Astrocyte of the cerebellum (primary cell): ENCODE measurements around the gene USP9Y.
"Not testable (repeated sequence)": the region's sequence is repeated elsewhere in the genome, so short reads cannot be mapped to it uniquely, and the experiment has no call there.

ENCODE experiments used
- DNase-seq: peaks from one replicate; pipeline ENCODE4 v3.0.0-alpha.2; 2011; ENCODE audit warnings: low read depth
- H3K4me3 ChIP-seq: 2 replicates; pipeline ENCODE4 v1.5.1; 2011; ENCODE audit warnings: mild to moderate bottlenecking, low read depth, low read length, moderate library complexity
- CTCF ChIP-seq: IDR thresholded peaks from 2 replicates; pipeline ENCODE4 v1.5.1; 2012; ENCODE audit warnings: low read length, low read depth, moderate library complexity, mild to moderate bottlenecking; ENCODE audit errors: missing control alignments
- in situ Hi-C: cut with HindIII; loops from 2 replicates; pipeline ENCODE4 v1.10.0; 2017; ENCODE audit warnings: low sequenced_read_pairs

The USP9Y gene, protein sequence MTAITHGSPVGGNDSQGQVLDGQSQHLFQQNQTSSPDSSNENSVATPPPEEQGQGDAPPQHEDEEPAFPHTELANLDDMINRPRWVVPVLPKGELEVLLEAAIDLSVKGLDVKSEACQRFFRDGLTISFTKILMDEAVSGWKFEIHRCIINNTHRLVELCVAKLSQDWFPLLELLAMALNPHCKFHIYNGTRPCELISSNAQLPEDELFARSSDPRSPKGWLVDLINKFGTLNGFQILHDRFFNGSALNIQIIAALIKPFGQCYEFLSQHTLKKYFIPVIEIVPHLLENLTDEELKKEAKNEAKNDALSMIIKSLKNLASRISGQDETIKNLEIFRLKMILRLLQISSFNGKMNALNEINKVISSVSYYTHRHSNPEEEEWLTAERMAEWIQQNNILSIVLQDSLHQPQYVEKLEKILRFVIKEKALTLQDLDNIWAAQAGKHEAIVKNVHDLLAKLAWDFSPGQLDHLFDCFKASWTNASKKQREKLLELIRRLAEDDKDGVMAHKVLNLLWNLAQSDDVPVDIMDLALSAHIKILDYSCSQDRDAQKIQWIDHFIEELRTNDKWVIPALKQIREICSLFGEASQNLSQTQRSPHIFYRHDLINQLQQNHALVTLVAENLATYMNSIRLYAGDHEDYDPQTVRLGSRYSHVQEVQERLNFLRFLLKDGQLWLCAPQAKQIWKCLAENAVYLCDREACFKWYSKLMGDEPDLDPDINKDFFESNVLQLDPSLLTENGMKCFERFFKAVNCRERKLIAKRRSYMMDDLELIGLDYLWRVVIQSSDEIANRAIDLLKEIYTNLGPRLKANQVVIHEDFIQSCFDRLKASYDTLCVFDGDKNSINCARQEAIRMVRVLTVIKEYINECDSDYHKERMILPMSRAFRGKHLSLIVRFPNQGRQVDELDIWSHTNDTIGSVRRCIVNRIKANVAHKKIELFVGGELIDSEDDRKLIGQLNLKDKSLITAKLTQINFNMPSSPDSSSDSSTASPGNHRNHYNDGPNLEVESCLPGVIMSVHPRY (N-terminal part only)

GRCh38 chrY:12701181-12701695 is at the start of gene USP9Y:
USP9Y (plus strand) TSS chrY:12701231; CDS start chrY:12709448, 8,217 bp downstream.
- in situ Hi-C loops = no loop called here
- TF ChIP-seq CTCF = no peak
- no peak within 1 kb of the TSS for H3K4me3 ChIP-seq
- DNase-seq = no peak

- TF ChIP-seq CTCF = no peak
- DNase-seq = no peak
- H3K4me3 ChIP-seq = no peak overlapping the region
- in situ Hi-C loops = no loop called here
Observed at GRCh38 chrY:12651621-12652036, 49.4 kb upstream of the USP9Y start.

DNA sequence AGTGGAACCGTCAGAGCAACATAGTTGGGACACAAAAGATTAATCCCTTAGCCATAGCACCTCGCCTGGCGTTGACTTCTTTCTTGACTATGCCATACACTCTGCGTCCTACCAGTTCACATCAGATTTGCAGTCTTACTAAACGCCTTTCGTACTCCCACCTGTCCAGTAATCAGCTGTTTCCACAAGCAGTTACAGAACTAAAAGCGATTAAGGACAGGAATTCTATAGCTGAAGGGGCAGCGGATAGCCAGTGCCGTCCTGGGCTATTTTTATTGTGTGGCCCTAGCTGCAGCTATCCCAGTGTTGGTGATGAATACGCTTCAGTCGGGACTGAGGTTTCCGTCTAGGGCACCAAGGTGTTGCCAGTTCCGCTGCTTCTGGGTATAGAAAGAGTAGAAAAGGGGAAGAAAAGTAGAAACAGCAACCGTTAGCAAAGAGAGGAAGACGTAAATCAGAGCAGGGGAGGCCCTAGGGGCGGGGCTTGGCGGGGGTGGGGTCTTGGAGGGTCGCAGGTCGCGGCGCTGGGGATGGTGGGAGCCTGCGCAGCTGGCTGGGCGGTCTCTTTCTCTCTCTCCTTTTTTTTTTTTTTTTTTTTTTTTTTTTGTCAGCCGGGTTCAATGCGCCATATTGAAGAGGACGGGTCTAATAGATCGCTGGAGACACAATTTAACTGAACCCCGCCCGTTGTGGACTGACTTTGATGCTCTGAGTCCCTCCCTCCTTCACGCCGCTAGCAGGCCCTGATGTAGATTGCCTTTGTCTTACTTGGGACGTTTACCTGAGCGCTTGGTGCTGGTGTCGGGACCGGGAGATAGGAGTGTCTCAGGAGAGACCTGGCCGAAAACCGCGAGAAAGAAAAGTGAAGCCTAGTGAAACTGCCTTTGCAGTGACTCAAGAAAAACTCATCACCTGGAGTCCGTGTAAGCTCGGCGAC is 39.0 kb upstream of the USP9Y start:
- no peak for DNase-seq
- in situ Hi-C loops = no loop called here
- TF ChIP-seq CTCF = no peak
- no peak overlapping the region for H3K4me3 ChIP-seq

DNA sequence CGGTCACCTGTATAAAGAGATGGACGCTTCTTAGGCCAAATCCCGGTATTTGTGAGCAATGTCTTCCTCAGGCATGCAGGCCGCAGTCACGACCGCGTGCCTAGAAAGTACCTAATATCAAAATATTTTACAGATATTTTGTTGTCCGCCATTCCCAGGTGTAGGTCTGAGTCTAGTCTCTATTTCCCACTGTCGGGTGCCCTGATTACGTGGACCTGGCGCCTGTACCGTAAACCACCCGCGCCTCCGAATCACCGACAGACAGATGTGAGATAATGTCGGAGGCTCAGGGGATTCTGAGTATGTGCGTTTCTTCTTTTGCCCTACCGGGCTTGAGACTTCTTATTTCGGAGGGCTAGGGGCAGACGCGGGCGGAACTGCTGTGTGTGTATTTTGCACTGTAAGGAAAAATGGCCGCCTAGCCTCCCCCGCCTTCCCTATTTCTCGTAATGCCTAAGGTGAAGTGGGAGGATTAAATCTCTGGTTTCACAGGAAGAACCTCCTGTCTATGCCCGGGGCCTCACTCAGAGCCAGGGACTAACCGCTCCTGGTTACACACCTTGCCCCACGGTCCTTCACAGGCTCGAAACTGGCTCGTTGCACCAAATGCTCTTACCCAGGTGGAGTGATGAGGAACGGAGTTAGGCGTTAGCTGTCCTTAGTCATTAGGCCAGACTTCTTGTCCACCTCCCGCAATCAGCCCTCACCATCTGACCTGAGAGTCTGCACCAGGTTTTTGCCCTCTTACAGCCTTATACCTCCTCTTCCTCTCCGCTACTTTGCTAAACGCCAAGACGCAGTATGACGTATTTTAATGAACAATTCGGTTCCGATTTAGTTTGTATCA is 38.1 kb upstream of the USP9Y start:
- in situ Hi-C loops = no loop called here
- no peak overlapping the region for H3K4me3 ChIP-seq
- no peak for DNase-seq
- TF ChIP-seq CTCF = no peak

DNA sequence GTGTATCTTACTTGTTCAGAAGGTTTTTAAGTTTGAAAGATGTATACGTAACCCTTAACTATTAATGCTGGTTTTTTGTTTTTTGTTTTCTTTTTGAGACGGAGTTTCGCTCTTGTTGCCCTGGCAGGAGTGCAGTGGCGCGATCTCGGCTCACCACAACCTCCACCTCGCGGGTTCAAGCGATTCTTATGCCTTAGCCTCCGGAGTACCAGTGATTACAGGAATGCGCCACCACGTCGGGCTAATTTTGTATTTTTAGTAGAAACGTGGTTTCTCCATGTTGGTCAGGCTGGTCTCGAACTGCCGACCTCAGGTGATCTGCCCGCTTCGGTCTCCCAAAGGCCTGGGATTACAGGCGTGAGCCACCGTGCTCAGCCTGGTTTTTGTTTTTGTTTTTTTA is 37.2 kb upstream of the USP9Y start:
- DNase-seq, H3K4me3 ChIP-seq, in situ Hi-C loops: not testable (repeated sequence)

DNA sequence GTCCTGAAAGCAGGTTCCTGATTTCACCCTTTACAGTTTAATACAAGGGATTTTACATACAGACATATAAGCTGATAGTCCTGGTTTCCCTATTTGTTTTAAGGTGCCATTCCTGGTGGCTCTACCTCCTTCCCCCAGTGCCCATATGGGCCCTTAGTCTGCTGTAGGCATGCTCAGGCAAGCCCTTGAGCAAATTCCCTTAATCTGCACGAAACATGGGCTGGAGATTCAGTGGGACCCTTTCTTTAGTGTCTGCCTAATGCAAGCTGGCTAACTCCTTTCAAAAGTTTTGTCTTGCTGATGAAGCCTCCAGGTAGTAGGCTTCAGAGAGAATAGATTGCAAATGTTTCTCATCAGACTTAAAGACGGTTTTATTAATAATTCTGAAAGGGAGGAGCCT is 22.9 kb upstream of the USP9Y start:
- in situ Hi-C loops = no loop called here
- DNase-seq = no peak
- TF ChIP-seq CTCF = no peak
- no peak overlapping the region for H3K4me3 ChIP-seq
